ENCODE measurements around the gene ANKRD40.

- TF ChIP-seq, protein P1, sequence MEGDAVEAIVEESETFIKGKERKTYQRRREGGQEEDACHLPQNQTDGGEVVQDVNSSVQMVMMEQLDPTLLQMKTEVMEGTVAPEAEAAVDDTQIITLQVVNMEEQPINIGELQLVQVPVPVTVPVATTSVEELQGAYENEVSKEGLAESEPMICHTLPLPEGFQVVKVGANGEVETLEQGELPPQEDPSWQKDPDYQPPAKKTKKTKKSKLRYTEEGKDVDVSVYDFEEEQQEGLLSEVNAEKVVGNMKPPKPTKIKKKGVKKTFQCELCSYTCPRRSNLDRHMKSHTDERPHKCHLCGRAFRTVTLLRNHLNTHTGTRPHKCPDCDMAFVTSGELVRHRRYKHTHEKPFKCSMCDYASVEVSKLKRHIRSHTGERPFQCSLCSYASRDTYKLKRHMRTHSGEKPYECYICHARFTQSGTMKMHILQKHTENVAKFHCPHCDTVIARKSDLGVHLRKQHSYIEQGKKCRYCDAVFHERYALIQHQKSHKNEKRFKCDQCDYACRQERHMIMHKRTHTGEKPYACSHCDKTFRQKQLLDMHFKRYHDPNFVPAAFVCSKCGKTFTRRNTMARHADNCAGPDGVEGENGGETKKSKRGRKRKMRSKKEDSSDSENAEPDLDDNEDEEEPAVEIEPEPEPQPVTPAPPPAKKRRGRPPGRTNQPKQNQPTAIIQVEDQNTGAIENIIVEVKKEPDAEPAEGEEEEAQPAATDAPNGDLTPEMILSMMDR (conservative IDR thresholded peaks at IDR 0.05) = no peak
- TF ChIP-seq ZFX (IDR thresholded peaks at IDR 0.05) = no peak
These were observed 19.5 kb downstream of the ANKRD40 start for GRCh38 chr17:50688245-50688644.
